Mucosa of descending colon (tissue), 3 donors: ENCODE measurements around the gene CDH16. TPM values are rescaled to one million over a fixed set of nuclear protein-coding genes. Genes with fewer than 3 reads are reported as not detected.

Experiments
- ATAC-seq: fragments of 200-7000 bp; cut with Tn5 transposase; one replicate; pipeline ENCODE4 v1.9.1; 2020; ENCODE audit warnings: mild to moderate bottlenecking, moderate library complexity
- DNase-seq, 3 donors: peaks; one replicate each; pipeline ENCODE4 v3.0.0-alpha.2; 2020
- H3K36me3 ChIP-seq: fragments of 200-600 bp; one replicate; pipeline ENCODE4 v1.8.0; 2021; ENCODE audit warnings: low read depth, mild to moderate bottlenecking
- H3K4me1 ChIP-seq: fragments of 200-600 bp; one replicate; pipeline ENCODE4 v1.8.0; 2021; ENCODE audit warnings: low read depth, mild to moderate bottlenecking
- H3K4me3 ChIP-seq: fragments of 200-600 bp; one replicate; pipeline ENCODE4 v1.8.0; 2021; ENCODE audit warnings: mild to moderate bottlenecking
- H3K9me3 ChIP-seq: fragments of 200-600 bp; one replicate; pipeline ENCODE4 v1.8.0; 2021; ENCODE audit warnings: mild to moderate bottlenecking
- intact Hi-C, 2 donors: fragments of 100-400 bp; cut with DNase I in 1 of 2; cut with micrococcal nuclease in 1 of 2; formaldehyde crosslinking; loops; one replicate each; pipeline versions ENCODE4 v1.11.0 to v1.11.1; 2022; cut with DNase I, micrococcal nuclease
- total RNA-seq, 3 donors: library from RNA; stranded (reverse); fragmentation: NEBNext Ultra II Directional in 2 of 3; extraction: Animal tissue kit (Norgen Biotek cat#: 25700) in 2 of 3; gene quantifications; one replicate each; pipeline versions ENCODE4 v1.2.1 to v1.2.4, GENCODE V29; 2021 to 2023
- TF ChIP-seq, protein P1 (sequence below): fragments of 200-600 bp; IDR thresholded peaks from one replicate; pipeline ENCODE4 v1.8.0; 2022; ENCODE audit warnings: antibody characterized with exemption, mild to moderate bottlenecking
- donor health status: DM: no; HTN: no; CAD: no; lungs with moderate emphysema.
- donor health status: DM: no; HTN: no; CAD: no.
- donor health status: DM: no; HTN: yes; CAD: no.

Gene CDH16
- total RNA-seq, 3 donors from 2014 or later = 0.13 to 0.78 (median 0.72) TPM

- intact Hi-C loops = loop anchor here in 1 of 2 donors (5.0 kb wide), 1 partner anchor 462 kb away; no protein-coding TSS in a partner anchor
Observed at GRCh38 chr16:66869424-66869823, 49.3 kb downstream of the CDH16 start.

DNA sequence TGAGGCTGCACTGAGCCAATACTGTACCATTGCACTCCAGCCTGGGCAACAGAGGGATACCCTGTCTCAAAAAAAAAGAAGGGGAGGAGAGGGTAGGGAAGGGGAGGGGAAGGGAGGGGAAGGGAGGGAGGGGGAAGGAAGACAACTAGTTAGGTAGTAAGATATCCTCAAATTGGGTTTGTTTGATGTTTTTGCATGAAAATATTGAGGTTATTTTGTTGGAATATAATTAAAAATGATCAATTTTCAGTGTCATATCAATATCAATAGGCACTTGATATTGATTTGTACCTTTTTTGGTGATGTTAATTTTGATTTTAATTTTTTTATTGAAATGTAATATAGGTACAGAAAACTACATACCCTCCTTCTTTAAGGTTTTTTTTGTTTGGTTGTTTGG, 55.0 kb downstream of the CDH16 start:
- no peak for DNase-seq
- TF ChIP-seq, protein P1, sequence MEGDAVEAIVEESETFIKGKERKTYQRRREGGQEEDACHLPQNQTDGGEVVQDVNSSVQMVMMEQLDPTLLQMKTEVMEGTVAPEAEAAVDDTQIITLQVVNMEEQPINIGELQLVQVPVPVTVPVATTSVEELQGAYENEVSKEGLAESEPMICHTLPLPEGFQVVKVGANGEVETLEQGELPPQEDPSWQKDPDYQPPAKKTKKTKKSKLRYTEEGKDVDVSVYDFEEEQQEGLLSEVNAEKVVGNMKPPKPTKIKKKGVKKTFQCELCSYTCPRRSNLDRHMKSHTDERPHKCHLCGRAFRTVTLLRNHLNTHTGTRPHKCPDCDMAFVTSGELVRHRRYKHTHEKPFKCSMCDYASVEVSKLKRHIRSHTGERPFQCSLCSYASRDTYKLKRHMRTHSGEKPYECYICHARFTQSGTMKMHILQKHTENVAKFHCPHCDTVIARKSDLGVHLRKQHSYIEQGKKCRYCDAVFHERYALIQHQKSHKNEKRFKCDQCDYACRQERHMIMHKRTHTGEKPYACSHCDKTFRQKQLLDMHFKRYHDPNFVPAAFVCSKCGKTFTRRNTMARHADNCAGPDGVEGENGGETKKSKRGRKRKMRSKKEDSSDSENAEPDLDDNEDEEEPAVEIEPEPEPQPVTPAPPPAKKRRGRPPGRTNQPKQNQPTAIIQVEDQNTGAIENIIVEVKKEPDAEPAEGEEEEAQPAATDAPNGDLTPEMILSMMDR = no peak
- Histone ChIP-seq H3K36me3 (no peaks in the 10 kb centered on the region), H3K4me1 (no peaks in the 10 kb centered on the region), H3K9me3 (no peaks in the 10 kb centered on the region), H3K4me3 (no peak overlapping the region)
- intact Hi-C loops = no loop called here
- ATAC-seq = no peak

More at GRCh38 chr16:66869424-66869823, 49.3 kb downstream of the CDH16 start:
- H3K36me3 ChIP-seq = no peaks in the 10 kb centered on the region
- DNase-seq = peak in 1 of 3 donors; percentile 27
- no peak overlapping the region for H3K4me3 ChIP-seq
- no peaks in the 10 kb centered on the region for H3K9me3 ChIP-seq
- ATAC-seq = no peak
- peaks cover 8% of the 10 kb centered on the region for H3K4me1 ChIP-seq
- TF ChIP-seq, protein P1 = no peak

DNA sequence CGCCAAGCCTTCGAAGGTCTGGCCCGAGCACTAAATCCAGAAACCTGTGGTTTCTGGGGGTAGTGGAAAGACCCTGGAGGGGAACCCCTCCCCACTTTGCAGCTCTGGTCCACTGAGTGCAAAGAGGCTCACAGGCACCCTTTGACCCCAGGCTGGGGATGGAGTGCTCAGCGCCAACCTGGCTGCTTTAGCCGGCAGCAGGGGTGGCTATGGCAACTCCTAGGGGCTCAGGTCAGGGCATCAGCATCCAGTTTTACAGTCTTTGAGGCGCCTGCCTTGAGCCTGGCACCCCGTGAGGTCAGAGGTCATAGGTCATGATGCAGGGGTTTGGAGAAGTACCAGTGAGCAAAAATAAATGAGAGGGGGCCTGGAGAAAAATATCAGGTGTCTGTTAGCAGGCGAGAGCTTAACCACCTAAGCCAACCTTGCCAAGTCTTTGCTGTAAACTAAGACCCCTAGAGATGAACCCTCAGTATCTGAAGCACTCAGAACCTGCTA, 56.6 kb downstream of the CDH16 start:
- Histone ChIP-seq H3K36me3 (no peaks in the 10 kb centered on the region), H3K9me3 (no peaks in the 10 kb centered on the region), H3K4me3 (no peak overlapping the region), H3K4me1 (no peaks in the 10 kb centered on the region)
- TF ChIP-seq, protein P1 = no peak
- DNase-seq (peak in 1 of 3 donors; percentile 25), ATAC-seq (no peak)
- intact Hi-C loops = no loop called here

GRCh38 chr16:66859397-66860068, 59.2 kb downstream of the CDH16 start:
- ATAC-seq = no peak
- TF ChIP-seq, protein P1 = no peak
- Histone ChIP-seq H3K4me1 (no peaks in the 10 kb centered on the region), H3K9me3 (no peaks in the 10 kb centered on the region), H3K4me3 (no peak overlapping the region), H3K36me3 (no peaks in the 10 kb centered on the region)
- intact Hi-C loops = no loop called here
- DNase-seq = peak in 1 of 3 donors; percentile 3

- no peaks in the 10 kb centered on the region for H3K36me3 ChIP-seq
- intact Hi-C loops = no loop called here
Observed at GRCh38 chr16:66858740-66859396, 59.8 kb downstream of the CDH16 start.

More at GRCh38 chr16:66858740-66859396, 59.8 kb downstream of the CDH16 start:
- TF ChIP-seq, protein P1 = no peak
- DNase-seq (peak in 1 of 3 donors; percentile 44), ATAC-seq (peak; percentile 74)
- no peaks in the 10 kb centered on the region for H3K9me3 ChIP-seq
- H3K4me1 ChIP-seq = no peaks in the 10 kb centered on the region
- no peak overlapping the region for H3K4me3 ChIP-seq

Other genes with a start within 250 kb of the CDH16 start
- gene CMTM4, start 222.1 kb downstream of the CDH16 start, total RNA-seq = 100 to 1,000 TPM in 2 of 3 donors, 10 to 100 TPM in 1; 91.6 to 208 (median 155) TPM
- 100 to 1,000 TPM; 153 to 249 (median 217) TPM for gene DYNC1LI2, start 167.3 kb downstream of the CDH16 start, total RNA-seq
- gene TERB1, start 117.3 kb downstream of the CDH16 start, total RNA-seq = under 1 TPM in 2 of 3 donors, not detected in 1; 0.28 to 0.32 TPM
- 10 to 100 TPM; 48.4 to 52.9 (median 50.8) TPM for gene NAE1, start 87.9 kb downstream of the CDH16 start, total RNA-seq
- 100 to 1,000 TPM in 2 of 3 donors, 10 to 100 TPM in 1; 59.3 to 253 (median 131) TPM for gene CA7, start 74.5 kb downstream of the CDH16 start, total RNA-seq
- 10 to 100 TPM; 15.5 to 23.5 (median 23.2) TPM for gene PDP2, start 38.4 kb downstream of the CDH16 start, total RNA-seq
- gene RRAD, start 6.7 kb upstream of the CDH16 start, total RNA-seq = 10 to 100 TPM in 1 of 3 donors, 1 to 10 TPM in 2; 1.3 to 11.6 (median 1.3) TPM
- gene CIAO2B, start 15.5 kb upstream of the CDH16 start, total RNA-seq = 10 to 100 TPM; 72.5 to 78.1 (median 76.5) TPM
- 100 to 1,000 TPM; 180 to 566 (median 456) TPM for gene CES2, start 16.6 kb upstream of the CDH16 start, total RNA-seq
- gene CES3, start 42.4 kb upstream of the CDH16 start, total RNA-seq = 100 to 1,000 TPM in 2 of 3 donors, 10 to 100 TPM in 1; 86.5 to 264 (median 199) TPM
- 10 to 100 TPM in 1 of 3 donors, 1 to 10 TPM in 2; 6.3 to 10.1 (median 8.3) TPM for gene CES4A, start 69.7 kb upstream of the CDH16 start, total RNA-seq
- gene CBFB, start 110.3 kb upstream of the CDH16 start, total RNA-seq = 10 to 100 TPM; 26.3 to 35.5 (median 26.8) TPM
- gene PHAF1, start 191.1 kb upstream of the CDH16 start, total RNA-seq = 10 to 100 TPM; 13.3 to 15.7 (median 13.6) TPM
- gene B3GNT9, start 232.1 kb upstream of the CDH16 start, total RNA-seq = 1 to 10 TPM; 1.5 to 8.4 (median 4.0) TPM
- 10 to 100 TPM; 21.0 to 27.4 (median 26.6) TPM for gene TRADD, start 241.0 kb upstream of the CDH16 start, total RNA-seq
- 10 to 100 TPM; 23.3 to 33.8 (median 24.5) TPM for gene FBXL8, start 241.1 kb upstream of the CDH16 start, total RNA-seq
- gene HSF4, start 245.9 kb upstream of the CDH16 start, total RNA-seq = 100 to 1,000 TPM in 1 of 3 donors, 10 to 100 TPM in 2; 26.0 to 113 (median 64.4) TPM